ENCODE results near the gene SLC2A1. TPM values are rescaled to one million over a fixed set of nuclear protein-coding genes. Genes with fewer than 3 reads are reported as not detected.

Gene SLC2A1
- total RNA-seq, 3 donors from 2014 or later = 29.5 to 78.9 (median 42.1) TPM

DNA sequence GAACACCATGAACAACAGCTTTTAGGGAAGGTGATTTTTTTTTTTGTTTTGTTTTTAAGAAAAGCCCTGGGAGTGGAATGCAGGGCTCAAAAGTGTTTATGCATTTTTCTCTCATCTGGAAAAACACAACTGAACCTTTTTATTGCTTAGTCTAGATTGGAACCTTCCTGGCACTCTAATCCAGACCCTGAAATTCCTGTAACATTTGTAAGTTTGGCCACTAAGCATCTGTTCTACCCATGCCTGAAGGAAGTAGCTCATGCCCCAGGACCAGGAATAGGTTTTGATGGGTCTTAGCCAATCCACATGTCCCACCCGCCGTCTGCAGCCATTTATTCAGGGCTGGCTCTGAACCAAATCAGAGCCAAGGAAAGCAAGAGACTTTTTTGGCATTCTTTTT is 39.7 kb upstream of the SLC2A1 start:
- Histone ChIP-seq H3K27me3 (no peaks in the 10 kb centered on the region), H3K4me3 (no peak overlapping the region), H3K36me3 (no peaks in the 10 kb centered on the region), H3K4me1 (no peaks in the 10 kb centered on the region), H3K9me3 (no peaks in the 10 kb centered on the region), H3K27ac (no peak overlapping the region)
- TF ChIP-seq CTCF (IDR thresholded peaks at IDR 0.05) (no peak), POLR2AphosphoS5 (IDR thresholded peaks at IDR 0.05) (no peak), POLR2A (IDR thresholded peaks at IDR 0.05) (no peak)
- no peak for DNase-seq (ENCODE audit: low spot score in 2 of 2)
- intact Hi-C loops (cut with DNase I; ENCODE audit: low total_unique reads) = no loop called here

DNA sequence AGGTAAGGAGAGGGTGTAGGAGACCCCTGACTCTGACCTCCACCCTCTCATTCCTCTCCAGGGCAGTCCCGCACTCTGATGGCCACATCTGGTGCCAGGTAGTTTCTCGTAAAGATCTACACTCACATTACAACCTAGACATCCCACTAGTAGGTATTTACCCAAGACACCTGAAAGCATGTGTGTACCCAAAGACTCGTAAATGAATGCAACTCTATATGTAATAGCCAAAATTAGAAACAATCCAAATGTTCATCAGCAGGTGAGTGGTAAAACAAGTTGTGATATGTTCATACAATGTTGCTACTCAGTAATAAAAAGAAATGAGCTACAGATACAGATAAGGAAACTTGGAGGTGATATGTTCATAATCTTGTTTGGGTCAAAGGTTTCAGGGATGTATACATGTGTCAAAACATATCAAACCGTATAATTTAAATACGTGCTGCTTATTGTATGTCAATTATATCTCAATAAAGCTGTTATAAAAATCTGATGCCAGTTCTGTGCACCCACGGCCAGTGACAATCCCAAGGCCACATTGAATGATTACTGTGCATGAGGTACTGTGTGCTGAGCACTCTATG is 37.8 kb upstream of the SLC2A1 start:
- Histone ChIP-seq H3K36me3 (no peaks in the 10 kb centered on the region), H3K4me3 (no peak overlapping the region), H3K27me3 (no peaks in the 10 kb centered on the region), H3K27ac (no peak overlapping the region), H3K4me1 (no peaks in the 10 kb centered on the region), H3K9me3 (no peaks in the 10 kb centered on the region)
- intact Hi-C loops (cut with DNase I; ENCODE audit: low total_unique reads) = no loop called here
- no peak for DNase-seq (ENCODE audit: low spot score in 2 of 2)
- no peak for TF ChIP-seq POLR2AphosphoS5 (IDR thresholded peaks at IDR 0.05)
- TF ChIP-seq POLR2A (IDR thresholded peaks at IDR 0.05) = no peak
- TF ChIP-seq CTCF (IDR thresholded peaks at IDR 0.05) = no peak

DNA sequence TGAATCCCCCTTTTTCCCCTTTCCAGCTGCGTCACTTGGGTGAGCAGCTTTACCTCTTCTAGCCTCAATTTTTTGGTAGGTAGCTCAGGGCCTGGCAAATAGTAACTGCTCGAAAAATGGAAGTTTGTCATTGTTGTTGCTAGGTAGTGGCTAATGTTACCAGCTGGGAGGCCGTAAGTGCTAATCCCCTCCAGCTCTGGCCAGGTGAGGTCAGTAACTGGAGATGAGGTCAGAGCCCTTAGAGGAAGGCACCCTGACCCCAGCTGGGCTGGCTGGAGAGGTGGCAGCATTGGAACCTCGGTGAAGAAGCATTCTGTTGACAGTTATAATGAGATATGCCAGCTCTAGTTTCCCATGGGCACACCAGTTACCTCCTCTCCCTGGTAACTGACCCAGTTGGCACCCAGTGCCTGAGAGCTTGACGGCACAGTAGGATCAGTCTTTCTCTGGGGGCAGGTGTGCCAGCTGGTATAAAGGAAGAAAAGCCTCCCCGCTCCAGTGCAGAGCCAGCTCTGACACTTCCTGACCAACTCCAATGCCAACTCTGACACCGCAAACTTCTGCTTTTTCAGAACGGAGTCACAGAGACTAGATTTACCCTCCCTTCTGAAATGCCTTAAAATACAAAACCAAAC is 35.0 kb upstream of the SLC2A1 start:
- peak overlapping the region; percentile 45 to 58 for H3K27ac ChIP-seq
- H3K4me1 ChIP-seq = no peaks in the 10 kb centered on the region
- DNase-seq (ENCODE audit: low spot score in 2 of 2) = peak in 1 of 2 donors; percentile 48
- H3K4me3 ChIP-seq = no peak overlapping the region
- H3K9me3 ChIP-seq = no peaks in the 10 kb centered on the region
- H3K27me3 ChIP-seq = no peaks in the 10 kb centered on the region
- intact Hi-C loops (cut with DNase I; ENCODE audit: low total_unique reads) = no loop called here
- H3K36me3 ChIP-seq = no peaks in the 10 kb centered on the region
- no peak for TF ChIP-seq POLR2A (IDR thresholded peaks at IDR 0.05)
- no peak for TF ChIP-seq POLR2AphosphoS5 (IDR thresholded peaks at IDR 0.05)
- no peak for TF ChIP-seq CTCF (IDR thresholded peaks at IDR 0.05)

DNA sequence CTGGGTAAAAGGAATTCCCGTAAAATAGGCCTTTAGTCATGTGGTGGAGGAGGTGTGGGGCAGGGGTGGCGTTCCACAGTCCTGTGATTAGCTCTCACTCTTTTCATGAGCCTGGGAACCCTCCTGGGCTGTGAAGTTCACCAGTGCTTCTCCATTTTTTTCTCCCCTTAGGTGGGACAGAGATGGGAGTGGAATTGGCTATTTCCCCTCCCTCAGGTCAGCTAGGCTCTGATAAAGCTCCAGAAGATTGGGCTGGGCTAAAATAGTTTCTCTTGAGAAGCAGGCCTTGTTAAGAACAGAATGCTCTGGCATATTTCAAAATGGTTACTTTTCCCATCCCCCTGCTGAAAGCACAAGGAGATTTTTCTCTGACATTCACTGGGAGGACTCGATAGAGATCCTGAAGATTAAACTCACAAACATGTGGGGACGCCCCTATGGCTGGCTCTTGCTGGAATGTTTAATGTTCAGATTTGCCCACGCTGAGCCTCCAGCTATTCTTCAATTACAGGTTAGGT is 33.4 kb upstream of the SLC2A1 start:
- Histone ChIP-seq H3K9me3 (no peaks in the 10 kb centered on the region), H3K27ac (no peak overlapping the region), H3K27me3 (no peaks in the 10 kb centered on the region), H3K36me3 (no peaks in the 10 kb centered on the region), H3K4me1 (no peaks in the 10 kb centered on the region), H3K4me3 (no peak overlapping the region)
- DNase-seq (ENCODE audit: low spot score in 2 of 2) = no peak
- no peak for TF ChIP-seq POLR2AphosphoS5 (IDR thresholded peaks at IDR 0.05)
- no peak for TF ChIP-seq CTCF (IDR thresholded peaks at IDR 0.05)
- TF ChIP-seq POLR2A (IDR thresholded peaks at IDR 0.05) = no peak
- intact Hi-C loops (cut with DNase I; ENCODE audit: low total_unique reads) = no loop called here

- no peak overlapping the region for H3K4me3 ChIP-seq
- no peak for DNase-seq (ENCODE audit: low spot score in 2 of 2)
- TF ChIP-seq POLR2A (IDR thresholded peaks at IDR 0.05) (no peak), CTCF (IDR thresholded peaks at IDR 0.05) (no peak), POLR2AphosphoS5 (IDR thresholded peaks at IDR 0.05) (no peak)
- H3K27me3 ChIP-seq = no peaks in the 10 kb centered on the region
- H3K27ac ChIP-seq = no peak overlapping the region
- no peaks in the 10 kb centered on the region for H3K4me1 ChIP-seq
- no peaks in the 10 kb centered on the region for H3K9me3 ChIP-seq
- H3K36me3 ChIP-seq = no peaks in the 10 kb centered on the region
- intact Hi-C loops (cut with DNase I; ENCODE audit: low total_unique reads) = no loop called here
Measured at GRCh38 chr1:42990757-42991346, 32.2 kb upstream of the SLC2A1 start.
